Measurements from ENCODE around the gene KDM7A. TPM values are rescaled to one million over a fixed set of nuclear protein-coding genes. Genes with fewer than 3 reads are reported as not detected.

The KDM7A gene
- total and polyA plus RNA-seq, 2 donors from 2014 or later: 2.2 to 14.2 TPM

DNA sequence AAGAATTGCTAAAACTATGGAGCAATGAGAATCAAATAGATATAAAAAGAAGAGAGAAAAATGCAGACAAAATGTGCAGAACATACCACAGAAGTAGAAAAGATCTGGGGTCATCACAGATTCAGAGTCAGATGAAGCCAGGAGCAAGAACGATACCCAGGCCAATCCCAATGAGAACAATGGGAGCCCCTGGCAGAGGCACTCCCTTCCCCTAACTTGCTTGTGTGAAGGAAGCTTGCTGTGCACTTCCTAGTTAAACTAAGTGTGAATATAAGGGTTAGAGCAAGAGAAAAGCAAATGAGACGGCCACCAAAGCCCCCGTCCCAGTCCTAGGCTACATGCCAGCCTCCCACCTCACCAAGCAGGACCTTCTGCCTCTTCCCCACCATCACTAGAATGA is 126.7 kb downstream of the KDM7A start:
- FAIRE-seq: no peak
- H3K27ac ChIP-seq (ENCODE audit: low read depth in 2 of 2, low read length in 2 of 2): no peak overlapping the region

DNA sequence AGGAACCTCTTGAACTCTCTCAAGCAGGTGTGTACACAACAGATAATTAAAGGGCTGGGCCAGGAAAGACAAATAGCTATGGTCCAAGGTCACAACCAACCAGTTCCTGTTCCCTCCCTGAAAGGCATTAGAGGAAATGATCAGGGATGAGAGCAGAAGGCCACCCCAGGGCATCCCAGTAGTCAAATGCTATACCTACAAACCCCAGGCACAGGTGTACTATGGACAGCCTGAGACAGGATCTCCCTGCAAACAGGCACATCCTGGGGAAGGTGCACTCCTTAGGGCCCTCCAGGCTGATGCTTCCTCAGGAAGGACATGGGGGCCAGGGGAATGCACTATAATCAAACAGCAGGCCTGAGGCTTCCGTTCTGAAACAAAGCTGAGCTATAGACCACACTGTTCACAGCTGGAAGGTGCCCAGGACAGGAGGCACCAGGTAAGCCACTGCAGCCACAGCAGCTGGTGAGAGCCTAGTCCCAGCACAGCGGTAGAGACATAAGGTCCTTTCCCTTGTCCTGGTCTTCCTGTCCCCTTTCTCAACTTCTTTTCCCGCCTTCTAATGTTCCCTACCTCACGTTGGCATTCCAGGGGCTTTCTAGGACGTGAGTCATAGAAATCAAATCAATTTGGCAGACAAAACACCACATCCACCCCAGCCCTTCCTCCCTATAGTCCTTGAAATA is 127.3 kb downstream of the KDM7A start:
- no peak for FAIRE-seq
- TF ChIP-seq, protein P1, sequence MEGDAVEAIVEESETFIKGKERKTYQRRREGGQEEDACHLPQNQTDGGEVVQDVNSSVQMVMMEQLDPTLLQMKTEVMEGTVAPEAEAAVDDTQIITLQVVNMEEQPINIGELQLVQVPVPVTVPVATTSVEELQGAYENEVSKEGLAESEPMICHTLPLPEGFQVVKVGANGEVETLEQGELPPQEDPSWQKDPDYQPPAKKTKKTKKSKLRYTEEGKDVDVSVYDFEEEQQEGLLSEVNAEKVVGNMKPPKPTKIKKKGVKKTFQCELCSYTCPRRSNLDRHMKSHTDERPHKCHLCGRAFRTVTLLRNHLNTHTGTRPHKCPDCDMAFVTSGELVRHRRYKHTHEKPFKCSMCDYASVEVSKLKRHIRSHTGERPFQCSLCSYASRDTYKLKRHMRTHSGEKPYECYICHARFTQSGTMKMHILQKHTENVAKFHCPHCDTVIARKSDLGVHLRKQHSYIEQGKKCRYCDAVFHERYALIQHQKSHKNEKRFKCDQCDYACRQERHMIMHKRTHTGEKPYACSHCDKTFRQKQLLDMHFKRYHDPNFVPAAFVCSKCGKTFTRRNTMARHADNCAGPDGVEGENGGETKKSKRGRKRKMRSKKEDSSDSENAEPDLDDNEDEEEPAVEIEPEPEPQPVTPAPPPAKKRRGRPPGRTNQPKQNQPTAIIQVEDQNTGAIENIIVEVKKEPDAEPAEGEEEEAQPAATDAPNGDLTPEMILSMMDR (IDR thresholded peaks at IDR 0.05; ENCODE audit: borderline replicate concordance, extremely low read depth, insufficient read depth): no peak

More for the DNA sequence above, 126.7 kb downstream of the KDM7A start:
- Histone ChIP-seq H3K9ac (ENCODE audit: low read length in 3 of 3) (no peak overlapping the region), H3K9me3 (ENCODE audit: control insufficient read depth in 2 of 3, insufficient read depth in 1 of 3, low read length in 3 of 3) (no peaks in the 10 kb centered on the region), H3K4me3 (ENCODE audit: low read length in 3 of 3) (no peak overlapping the region), H3K27me3 (ENCODE audit: control insufficient read depth, insufficient read depth, low read length) (no peaks in the 10 kb centered on the region), H3K4me1 (ENCODE audit: control insufficient read depth in 2 of 3, insufficient read depth in 2 of 3, low read depth in 1 of 3, low read length in 3 of 3) (peaks cover 0 to 4% (median 2%) of the 10 kb centered on the region in 3 donors), H3K36me3 (ENCODE audit: control insufficient read depth in 2 of 3, insufficient read depth in 3 of 3, low read length in 3 of 3) (peaks cover 0 to 2% (median 0%) of the 10 kb centered on the region in 3 donors)
- TF ChIP-seq, protein P1 (IDR thresholded peaks at IDR 0.05; ENCODE audit: borderline replicate concordance, extremely low read depth, insufficient read depth): no peak
- DNase-seq: no peak
- intact Hi-C loops (cut with DNase I): no loop called here

DNA sequence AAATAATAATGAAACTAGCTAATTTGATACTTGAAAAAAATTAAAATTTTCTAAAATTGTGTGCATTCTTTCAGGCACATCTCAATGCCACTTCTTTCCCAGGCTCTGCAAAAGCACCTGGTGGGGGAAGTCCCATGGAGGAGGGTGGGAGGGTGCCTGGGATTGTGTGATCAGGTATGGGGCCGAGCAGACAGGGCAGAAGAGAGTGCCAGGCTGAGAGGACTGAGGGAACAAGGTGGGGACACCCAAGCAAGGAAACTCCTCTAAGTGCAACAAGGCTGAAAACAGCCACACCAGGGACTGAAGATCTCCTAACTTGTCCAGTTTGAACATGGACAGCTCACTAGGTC is 127.8 kb downstream of the KDM7A start:
- H3K4me3 ChIP-seq (ENCODE audit: low read length in 3 of 3): no peak overlapping the region
- TF ChIP-seq, protein P1 (IDR thresholded peaks at IDR 0.05; ENCODE audit: borderline replicate concordance, extremely low read depth, insufficient read depth): no peak
- no peaks in the 10 kb centered on the region for H3K27me3 ChIP-seq (ENCODE audit: control insufficient read depth, insufficient read depth, low read length)
- intact Hi-C loops (cut with DNase I): no loop called here
- FAIRE-seq: no peak
- DNase-seq: no peak
- no peak overlapping the region for H3K27ac ChIP-seq (ENCODE audit: low read depth in 2 of 2, low read length in 2 of 2)
- H3K36me3 ChIP-seq (ENCODE audit: control insufficient read depth in 2 of 3, insufficient read depth in 3 of 3, low read length in 3 of 3): peaks cover 0 to 4% (median 0%) of the 10 kb centered on the region in 3 donors
- no peaks in the 10 kb centered on the region for H3K9me3 ChIP-seq (ENCODE audit: control insufficient read depth in 2 of 3, insufficient read depth in 1 of 3, low read length in 3 of 3)
- no peak overlapping the region for H3K9ac ChIP-seq (ENCODE audit: low read length in 3 of 3)
- H3K4me1 ChIP-seq (ENCODE audit: control insufficient read depth in 2 of 3, insufficient read depth in 2 of 3, low read depth in 1 of 3, low read length in 3 of 3): peaks cover 0 to 4% (median 2%) of the 10 kb centered on the region in 3 donors

More for the DNA sequence above, 127.3 kb downstream of the KDM7A start:
- Histone ChIP-seq H3K27ac (ENCODE audit: low read depth in 2 of 2, low read length in 2 of 2) (no peak overlapping the region), H3K9me3 (ENCODE audit: control insufficient read depth in 2 of 3, insufficient read depth in 1 of 3, low read length in 3 of 3) (no peaks in the 10 kb centered on the region), H3K27me3 (ENCODE audit: control insufficient read depth, insufficient read depth, low read length) (no peaks in the 10 kb centered on the region), H3K36me3 (ENCODE audit: control insufficient read depth in 2 of 3, insufficient read depth in 3 of 3, low read length in 3 of 3) (peaks cover 0 to 2% (median 0%) of the 10 kb centered on the region in 3 donors), H3K4me3 (ENCODE audit: low read length in 3 of 3) (no peak overlapping the region), H3K4me1 (ENCODE audit: control insufficient read depth in 2 of 3, insufficient read depth in 2 of 3, low read depth in 1 of 3, low read length in 3 of 3) (peaks cover 0 to 4% (median 2%) of the 10 kb centered on the region in 3 donors), H3K9ac (ENCODE audit: low read length in 3 of 3) (no peak overlapping the region)
- intact Hi-C loops (cut with DNase I): no loop called here
- no peak for DNase-seq

Data from kidney (tissue), 14 donors.